Stimulated activated CD8-positive, alpha-beta memory T cell treated with anti-CD3 and anti-CD28 coated beads, Interleukin-15, amount 100 ng/mL, for 1 hour (primary cell): ENCODE results near the gene PUM1.
"Not testable (repeated sequence)": the region's sequence is repeated elsewhere in the genome, so short reads cannot be mapped to it uniquely, and the experiment has no call there.

ENCODE experiments used
- DNase-seq: peaks from one replicate; pipeline ENCODE4 v3.0.0-alpha.2; 2020; ENCODE audit warnings: low read depth

Gene PUM1

GRCh38 chr1:30995990-30996612 lies 69.4 kb downstream of the PUM1 start:
- DNase-seq: no peak

GRCh38 chr1:30991862-30992606 lies 73.5 kb downstream of the PUM1 start:
- no peak for DNase-seq

- DNase-seq: no peak
Measured at GRCh38 chr1:30990591-30990990, 74.9 kb downstream of the PUM1 start.

- no peak for DNase-seq
Measured at GRCh38 chr1:30988045-30988444, 77.5 kb downstream of the PUM1 start.

GRCh38 chr1:30986755-30987154 lies 78.8 kb downstream of the PUM1 start:
- DNase-seq: no peak

GRCh38 chr1:30984991-30985503 lies 80.5 kb downstream of the PUM1 start:
- no peak for DNase-seq

GRCh38 chr1:30984165-30984889 lies 81.2 kb downstream of the PUM1 start:
- no peak for DNase-seq

- no peak for DNase-seq
Measured at GRCh38 chr1:30982937-30983336, 82.6 kb downstream of the PUM1 start.

GRCh38 chr1:30982431-30982830 lies 83.1 kb downstream of the PUM1 start:
- no peak for DNase-seq

- DNase-seq: no peak
Measured at GRCh38 chr1:30981172-30981571, 84.3 kb downstream of the PUM1 start.

GRCh38 chr1:30977511-30977910 lies 88.0 kb downstream of the PUM1 start:
- DNase-seq: no peak

GRCh38 chr1:30977105-30977504 lies 88.4 kb downstream of the PUM1 start:
- no peak for DNase-seq

- DNase-seq: no peak
Measured at GRCh38 chr1:30976143-30976542, 89.4 kb downstream of the PUM1 start.

- DNase-seq: no peak
Measured at GRCh38 chr1:30975217-30975616, 90.3 kb downstream of the PUM1 start.

- DNase-seq: no peak
Measured at GRCh38 chr1:30974536-30974935, 91.0 kb downstream of the PUM1 start.

GRCh38 chr1:30972349-30972748 lies 93.2 kb downstream of the PUM1 start:
- not testable (repeated sequence) for DNase-seq

GRCh38 chr1:30971496-30971895 lies 94.0 kb downstream of the PUM1 start:
- no peak for DNase-seq

- no peak for DNase-seq
Measured at GRCh38 chr1:30969903-30970302, 95.6 kb downstream of the PUM1 start.

- DNase-seq: no peak
Measured at GRCh38 chr1:30968220-30968971, 97.1 kb downstream of the PUM1 start.

- no peak for DNase-seq
Measured at GRCh38 chr1:30966690-30967369, 98.7 kb downstream of the PUM1 start.

- no peak for DNase-seq
Measured at GRCh38 chr1:30965924-30966599, 99.5 kb downstream of the PUM1 start.
